Calu3 (cell line): ENCODE results near the gene SHCBP1L. TPM values are rescaled to one million over a fixed set of nuclear protein-coding genes. Genes with fewer than 3 reads are reported as not detected.
"Not testable (repeated sequence)": the region's sequence is repeated elsewhere in the genome, so short reads cannot be mapped to it uniquely, and the experiment has no call there.

Experiments
- BruUV-seq: library from RNA; stranded (reverse); fragments of 400-500 nt; replicated peaks from 2 replicates; lab custom pipeline; 2021; lab: Mats Ljungman, UMichigan
- CTCF ChIA-PET: fragments of 300-600 bp; sonication (Branson Sonifier 250); formaldehyde crosslinking; loops from one replicate; lab custom pipeline; 2022; ENCODE audit warnings: antibody characterized with exemption; lab: Charles Lee
- DNase-seq: peaks from one replicate; pipeline ENCODE4 v3.0.0; 2022
- H3K27ac Mint-ChIP-seq: one replicate; pipeline ENCODE4 v1.8.0; 2022; ENCODE audit warnings: mixed read lengths; ENCODE audit not compliant: unreplicated experiment
- H3K27me3 Mint-ChIP-seq: one replicate; pipeline ENCODE4 v1.8.0; 2022; ENCODE audit warnings: mixed read lengths; ENCODE audit not compliant: unreplicated experiment
- H3K36me3 Mint-ChIP-seq: one replicate; pipeline ENCODE4 v1.8.0; 2022; ENCODE audit warnings: mild to moderate bottlenecking, moderate library complexity, mixed read lengths; ENCODE audit not compliant: insufficient read depth, unreplicated experiment
- H3K4me1 Mint-ChIP-seq: one replicate; pipeline ENCODE4 v1.8.0; 2022; ENCODE audit warnings: mild to moderate bottlenecking, low read depth, mixed read lengths; ENCODE audit not compliant: unreplicated experiment
- H3K4me3 Mint-ChIP-seq: one replicate; pipeline ENCODE4 v1.8.0; 2022; ENCODE audit warnings: mild to moderate bottlenecking, low read depth, moderate library complexity, mixed read lengths; ENCODE audit not compliant: unreplicated experiment
- H3K9me3 Mint-ChIP-seq: one replicate; pipeline ENCODE4 v1.8.0; 2022; ENCODE audit warnings: low read depth, mixed read lengths; ENCODE audit not compliant: unreplicated experiment
- CTCF ChIP-seq: fragments of 200-600 bp; IDR thresholded peaks from one replicate; pipeline ENCODE4 v1.8.0; 2022; ENCODE audit warnings: antibody characterized with exemption; ENCODE audit not compliant: unreplicated experiment
- intact Hi-C: fragments of 100-400 bp; cut with micrococcal nuclease; formaldehyde crosslinking; loops from one replicate; pipeline ENCODE4 v1.10.0; 2022; ENCODE audit not compliant: unreplicated experiment
- total RNA-seq: library from RNA; stranded (reverse); gene quantifications from 2 replicates; pipeline ENCODE4 v1.2.3, GENCODE V29; 2022

The SHCBP1L gene
- total RNA-seq, 1 experiment from 2014 or later = not detected

- no peak for TF ChIP-seq CTCF
- no TSS peak for BruUV-seq
- H3K27ac Mint-ChIP-seq = no peak overlapping the region
- H3K9me3 Mint-ChIP-seq = no peaks in the 10 kb centered on the region
- H3K27me3 Mint-ChIP-seq = no peaks in the 10 kb centered on the region
- no peak for DNase-seq
- intact Hi-C loops = no loop called here
- no peak overlapping the region for H3K4me3 Mint-ChIP-seq
- CTCF ChIA-PET = no interaction called here
- no peaks in the 10 kb centered on the region for H3K36me3 Mint-ChIP-seq
- peaks cover 5% of the 10 kb centered on the region for H3K4me1 Mint-ChIP-seq
These were observed 3.9 kb upstream of the SHCBP1L start for GRCh38 chr1:182956708-182957365.

GRCh38 chr1:182955596-182956588, 2.9 kb upstream of the SHCBP1L start:
- Mint-ChIP-seq H3K27ac (no peak overlapping the region), H3K36me3 (no peaks in the 10 kb centered on the region), H3K4me1 (no peaks in the 10 kb centered on the region), H3K9me3 (no peaks in the 10 kb centered on the region), H3K4me3 (no peak overlapping the region), H3K27me3 (no peaks in the 10 kb centered on the region)
- no peak for TF ChIP-seq CTCF
- no peak for DNase-seq
- intact Hi-C loops = no loop called here
- BruUV-seq = no TSS peak
- CTCF ChIA-PET = interaction anchor here (1.0 kb wide), 1 partner anchor 225 kb away, joined by 3 read pairs; no protein-coding TSS in a partner anchor

- CTCF ChIA-PET = no interaction called here
- intact Hi-C loops = no loop called here
- Mint-ChIP-seq H3K9me3 (no peaks in the 10 kb centered on the region), H3K4me1 (no peaks in the 10 kb centered on the region), H3K27ac (no peak overlapping the region), H3K36me3 (no peaks in the 10 kb centered on the region), H3K4me3 (no peak overlapping the region), H3K27me3 (no peaks in the 10 kb centered on the region)
- no peak for DNase-seq
- TF ChIP-seq CTCF = no peak
- BruUV-seq = no TSS peak
These were observed 860 bp upstream of the SHCBP1L start for GRCh38 chr1:182953826-182954225.

- H3K36me3 Mint-ChIP-seq, H3K4me1 Mint-ChIP-seq, intact Hi-C loops, H3K27me3 Mint-ChIP-seq, BruUV-seq, H3K27ac Mint-ChIP-seq, H3K9me3 Mint-ChIP-seq, H3K4me3 Mint-ChIP-seq, DNase-seq: not testable (repeated sequence)
- CTCF ChIA-PET = interaction anchor here (0.7 kb wide), 2 partner anchors 179 to 1532 kb away, joined by 3 to 4 read pairs; no protein-coding TSS in a partner anchor
These were observed 9.6 kb downstream of the SHCBP1L start for GRCh38 chr1:182943336-182943735.

- CTCF ChIA-PET, H3K27me3 Mint-ChIP-seq, H3K9me3 Mint-ChIP-seq, H3K4me1 Mint-ChIP-seq, H3K36me3 Mint-ChIP-seq, H3K4me3 Mint-ChIP-seq, DNase-seq, H3K27ac Mint-ChIP-seq, intact Hi-C loops, BruUV-seq: not testable (repeated sequence)
These were observed 10.8 kb downstream of the SHCBP1L start for GRCh38 chr1:182942145-182942544.
